GM12878 (cell line): ENCODE measurements around the gene ZBTB16. TPM values are rescaled to one million over a fixed set of nuclear protein-coding genes. Genes with fewer than 3 reads are reported as not detected.

Experiments
- ATAC-seq: fragments of 200-7000 bp; cut with Tn5 transposase; 3 replicates; pipeline ENCODE4 v1.9.1; 2020; ENCODE audit warnings: mild to moderate bottlenecking, moderate library complexity
- BruUV-seq: library from RNA; stranded (reverse); fragments of 400-500 nt; replicated peaks from 2 replicates; lab custom pipeline; 2021; lab: Mats Ljungman, UMichigan
- CTCF ChIA-PET: fragments of 300-600 bp; sonication (Branson Sonifier 250); formaldehyde crosslinking; extraction: SDS; loops from one replicate; lab custom pipeline; 2021; ENCODE audit warnings: inconsistent platforms; lab: Yijun Ruan, JAX
- POLR2A ChIA-PET: fragments of 350-600 bp; formaldehyde crosslinking; extraction: SDS; loops from one replicate; lab custom pipeline; 2021; ENCODE audit warnings: inconsistent platforms; lab: Charles Lee
- RAD21 ChIA-PET: fragments of 300-600 bp; sonication (Branson Sonifier 250); formaldehyde crosslinking; loops from one replicate; lab custom pipeline; 2023; ENCODE audit warnings: antibody characterized with exemption; ENCODE audit not compliant: unreplicated experiment; lab: Charles Lee
- SMC1A ChIA-PET: fragments of 300-600 bp; sonication (Branson Sonifier 250); formaldehyde crosslinking; loops from one replicate; lab custom pipeline; 2023; ENCODE audit not compliant: unreplicated experiment, uncharacterized antibody; lab: Charles Lee
- DNase-seq: peaks from one replicate; pipeline ENCODE4 v3.0.0-alpha.2; 2011; ENCODE audit warnings: low read depth, low spot score
- FAIRE-seq: peaks from 3 replicates; lab custom pipeline; 2011; peaks lifted over from hg19 to GRCh38; lab: Jason Lieb, UNC
- H2AFZ ChIP-seq: 2 replicates; pipeline ENCODE4 v1.6.0; 2011; ENCODE audit warnings: low read depth, low read length, control low read depth; ENCODE audit not compliant: control insufficient read depth
- H3K27ac ChIP-seq: 2 replicates; pipeline ENCODE4 v1.5.1; 2011; ENCODE audit warnings: control low read depth; ENCODE audit not compliant: control insufficient read depth, insufficient read depth
- H3K27me3 ChIP-seq, 2 experiments: replicated peaks in 1 of 2; 2 replicates each; pipeline versions ENCODE4 v1.6.0 to v1.6.1; 2011; ENCODE audit warnings: low read length in 1 of 2; ENCODE audit not compliant: control insufficient read depth in 2 of 2, insufficient read depth in 2 of 2
- H3K36me3 ChIP-seq, 2 experiments: 2 replicates each; pipeline ENCODE4 v1.5.1; 2011; ENCODE audit warnings: low read length in 1 of 2; ENCODE audit not compliant: control insufficient read depth in 2 of 2, insufficient read depth in 2 of 2
- H3K4me1 ChIP-seq: 2 replicates; pipeline ENCODE4 v1.6.1; 2011; ENCODE audit warnings: mild to moderate bottlenecking, low read length, moderate library complexity, mixed read lengths; ENCODE audit not compliant: control insufficient read depth, insufficient read depth
- H3K4me2 ChIP-seq: 2 replicates; pipeline ENCODE4 v1.6.0; 2011; ENCODE audit warnings: control low read depth; ENCODE audit not compliant: control insufficient read depth, insufficient read depth
- H3K4me3 ChIP-seq: fragments of 200-600 bp; sonication (generic); 2 replicates; pipeline ENCODE4 v1.5.1; 2016
- H3K79me2 ChIP-seq: 2 replicates; pipeline ENCODE4 v1.6.0; 2011; ENCODE audit warnings: low read length; ENCODE audit not compliant: control insufficient read depth, insufficient read depth
- H3K9ac ChIP-seq: 2 replicates; pipeline ENCODE4 v1.8.0; 2011; ENCODE audit warnings: low read length, control low read depth, mixed read lengths; ENCODE audit not compliant: control insufficient read depth, insufficient read depth
- H3K9me3 ChIP-seq: replicated peaks from 3 replicates; pipeline ENCODE4 v1.5.1; 2011; ENCODE audit warnings: mild to moderate bottlenecking, low read length; ENCODE audit not compliant: control insufficient read depth, insufficient read depth
- H4K20me1 ChIP-seq: 2 replicates; pipeline ENCODE4 v1.6.0; 2011; ENCODE audit not compliant: control insufficient read depth, insufficient read depth
- ATF7 ChIP-seq: fragments of 450-650 bp; IDR thresholded peaks from 2 replicates; pipeline ENCODE4 v1.6.1; 2016; ENCODE audit warnings: low read depth, mild to moderate bottlenecking
- BCL11A ChIP-seq: IDR thresholded peaks from 2 replicates; pipeline ENCODE4 v1.6.1; 2011; ENCODE audit warnings: low read depth, low read length
- BMI1 ChIP-seq: fragments of 450-650 bp; IDR thresholded peaks from 2 replicates; pipeline ENCODE4 v1.6.1; 2016; ENCODE audit warnings: mild to moderate bottlenecking, moderate library complexity, borderline replicate concordance
- BRCA1 ChIP-seq: IDR thresholded peaks from 2 replicates; pipeline ENCODE4 v1.6.1; 2011; ENCODE audit warnings: low read depth, low read length, improper control_type of control experiment
- CBX5 ChIP-seq: sonication (generic); IDR thresholded peaks from 2 replicates; pipeline ENCODE4 v1.6.1; 2016; ENCODE audit warnings: low read depth, moderate library complexity, mild to moderate bottlenecking, inconsistent platforms
- CHD4 ChIP-seq: fragments of 200-600 bp; sonication (generic); IDR thresholded peaks from 2 replicates; pipeline ENCODE4 v1.6.1; 2016; ENCODE audit warnings: mild to moderate bottlenecking
- KAT2A ChIP-seq: conservative IDR thresholded peaks from 2 replicates; pipeline ENCODE4 v1.6.1; 2011; ENCODE audit warnings: low read depth, low read length; ENCODE audit not compliant: control insufficient read depth
- PAX8 ChIP-seq: fragments of 450-650 bp; IDR thresholded peaks from 2 replicates; pipeline ENCODE4 v1.6.1; 2017; ENCODE audit warnings: mild to moderate bottlenecking, moderate library complexity
- RFX5 ChIP-seq: IDR thresholded peaks from 2 replicates; pipeline ENCODE4 v1.6.1; 2011; ENCODE audit warnings: low read depth, low read length, improper control_type of control experiment
- TCF12 ChIP-seq: IDR thresholded peaks from 2 replicates; pipeline ENCODE4 v1.6.1; 2011; ENCODE audit warnings: low read depth, mild to moderate bottlenecking, low read length
- ZNF592 ChIP-seq: fragments of 450-650 bp; IDR thresholded peaks from 2 replicates; pipeline ENCODE4 v1.6.1; 2017; ENCODE audit warnings: mild to moderate bottlenecking, moderate library complexity
- ZNF622 ChIP-seq: fragments of 450-650 bp; IDR thresholded peaks from 2 replicates; pipeline ENCODE4 v1.6.1; 2017; ENCODE audit warnings: mild to moderate bottlenecking, inconsistent platforms
- ZZZ3 ChIP-seq: IDR thresholded peaks from 2 replicates; pipeline ENCODE4 v1.6.1; 2011; ENCODE audit warnings: low read depth; ENCODE audit not compliant: control insufficient read depth, insufficient read length
- WGBS: methylation state at CpG from one replicate; pipeline ENCODE4 v1.1.6; 2016; ENCODE audit warnings: low lambda C conversion rate; ENCODE audit not compliant: insufficient replicate concordance, insufficient coverage; ENCODE audit errors: missing lambda C conversion rate; 5-methylcytosine and 5-hydroxymethylcytosine counted together
- in situ Hi-C: fragments of 300-500 bp; cut with MboI; formaldehyde crosslinking; loops from 9 replicates; pipeline ENCODE4 v1.14.3; 2018; ENCODE audit warnings: mixed read lengths
- intact Hi-C: fragments of 100-400 bp; cut with micrococcal nuclease; formaldehyde crosslinking; loops from one replicate; pipeline ENCODE4 v1.14.2; 2022; ENCODE audit not compliant: unreplicated experiment
- polyA plus RNA-seq, 11 experiments: library from polyadenylated mRNA; depleted of rRNA in 4 of 11; unstranded in 6 of 11; stranded (reverse) in 5 of 11; fragments of >200 nt; fragmentation: Nextera tagmentation in 4 of 11; fragmentation: Illumina TruSeq in 1 of 11; extraction: Ambion mirVana in 4 of 11; extraction: Trizol in 1 of 11; gene quantifications; 1 replicate in 1 of 11; 2 replicates in 10 of 11; pipeline versions ENCODE4 v1.2.1 to v1.2.3, GENCODE V29; 2011 to 2016; ENCODE audit warnings: inconsistent platforms in 2 of 11, missing spikeins in 2 of 11, low read depth in 1 of 11
- total RNA-seq, 4 experiments: library from RNA; depleted of rRNA in 3 of 4; stranded (reverse); fragments of >200 nt in 3 of 4; fragmentation: Illumina TruSeq in 1 of 4; extraction: Trizol in 1 of 4; gene quantifications; 2 replicates each; pipeline versions ENCODE4 v1.2.1 to v1.2.3, GENCODE V29; 2013 to 2021

ZBTB16 gene
- total and polyA plus RNA-seq, 10 of the 15 experiments (the other 5 are each of a cell fraction or from before 2014, with no cell fraction given) = 0.38 TPM; not detected in 9

GRCh38 chr11:114263513-114264170 lies 204.1 kb downstream of the ZBTB16 start:
- in situ Hi-C loops (loop anchor here (5.0 to 10.0 kb wide), 4 partner anchors 271 to 959 kb away; no protein-coding TSS in a partner anchor), intact Hi-C loops (loop anchor here (5.0 kb wide), 3 partner anchors 226 to 956 kb away; no protein-coding TSS in a partner anchor)
- ATAC-seq (no peak), DNase-seq (no peak), FAIRE-seq (no peak)
- POLR2A ChIA-PET = no interaction called here
- Histone ChIP-seq H3K4me1 (no peaks in the 10 kb centered on the region), H3K27ac (no peak overlapping the region), H3K4me3 (no peak overlapping the region), H2AFZ (no peak overlapping the region), H3K79me2 (no peaks in the 10 kb centered on the region), H4K20me1 (no peaks in the 10 kb centered on the region; the same call in 1 of the 2 replicates), H3K27me3 (peaks cover 0 to 3% of the 10 kb centered on the region in 2 experiments; a peak in 1 of 4 replicates), H3K9ac (no peak overlapping the region), H3K4me2 (no peak overlapping the region), H3K36me3 (no peaks in the 10 kb centered on the region), H3K9me3 (no peaks in the 10 kb centered on the region)
- CTCF ChIA-PET = interaction anchor here (0.7 to 8.8 kb wide), 3 partner anchors 270 to 1027 kb away, joined by 3 to 120 read pairs (median 83); no protein-coding TSS in a partner anchor
- SMC1A ChIA-PET = interaction anchor here (7.1 kb wide), 1 partner anchor 367 kb away, joined by 40 read pairs; no protein-coding TSS in a partner anchor
- TF ChIP-seq CHD4 (no peak), ZZZ3 (no peak), ZNF622 (no peak), BRCA1 (no peak)
- RAD21 ChIA-PET = interaction anchor here (1.5 to 4.3 kb wide), 2 partner anchors 269 to 368 kb away, joined by 6 to 17 read pairs; no protein-coding TSS in a partner anchor
- 40% methylated on average over 7 of the region's 7 CpGs for WGBS
- no TSS peak for BruUV-seq

- no peak overlapping the region for H3K4me3 ChIP-seq
- TF ChIP-seq BCL11A = no peak
- TF ChIP-seq CBX5 = no peak
- TF ChIP-seq ATF7 = no peak
- no peak for TF ChIP-seq RFX5
- TF ChIP-seq BMI1 = no peak
- TF ChIP-seq TCF12 = no peak
- TF ChIP-seq PAX8 = no peak
- TF ChIP-seq ZNF592 = no peak
- no peak for TF ChIP-seq KAT2A
- TF ChIP-seq, all 136 proteins: peak for 0
- Histone ChIP-seq H3K4me1 (no peaks in the 10 kb centered on the region), H3K9ac (no peak overlapping the region), H2AFZ (no peak overlapping the region), H3K27me3 (peaks cover 0 to 3% of the 10 kb centered on the region in 2 experiments; a peak in 1 of 4 replicates), H4K20me1 (no peaks in the 10 kb centered on the region; the same call in 1 of the 2 replicates), H3K79me2 (no peaks in the 10 kb centered on the region), H3K27ac (no peak overlapping the region), H3K36me3 (no peaks in the 10 kb centered on the region), H3K9me3 (no peaks in the 10 kb centered on the region), H3K4me2 (no peak overlapping the region)
- BruUV-seq = no TSS peak
- intact Hi-C loops = loop anchor here (5.0 kb wide), 3 partner anchors 227 to 957 kb away; no protein-coding TSS in a partner anchor
- CTCF ChIA-PET = interaction anchor here (7.1 to 8.8 kb wide), 2 partner anchors 271 to 368 kb away, joined by 83 to 120 read pairs; no protein-coding TSS in a partner anchor
- POLR2A ChIA-PET = no interaction called here
- in situ Hi-C loops = loop anchor here (5.0 to 10.0 kb wide), 4 partner anchors 272 to 960 kb away; no protein-coding TSS in a partner anchor
- SMC1A ChIA-PET = interaction anchor here (7.1 kb wide), 1 partner anchor 368 kb away, joined by 40 read pairs; no protein-coding TSS in a partner anchor
- DNase-seq (no peak), ATAC-seq (no peak), FAIRE-seq (no peak)
- RAD21 ChIA-PET = interaction anchor here (0.8 kb wide), 1 partner anchor 369 kb away, joined by 4 read pairs; no protein-coding TSS in a partner anchor
- 0% methylated on average over 2 of the region's 2 CpGs for WGBS
Measured at GRCh38 chr11:114264381-114264780, 204.9 kb downstream of the ZBTB16 start.
